Rectal smooth muscle tissue (tissue), 1 donor: ENCODE data around the gene NEK1.

Experiments used
- H3K27ac ChIP-seq: one replicate; pipeline ENCODE4 v1.7.0; 2013; ENCODE audit warnings: low read depth, low read length, inconsistent platforms
- H3K27me3 ChIP-seq: one replicate; pipeline ENCODE4 v1.7.0; 2013; ENCODE audit warnings: low read length; ENCODE audit not compliant: control insufficient read depth, insufficient read depth
- H3K36me3 ChIP-seq: one replicate; pipeline ENCODE4 v1.7.0; 2013; ENCODE audit warnings: low read length; ENCODE audit not compliant: control insufficient read depth, insufficient read depth
- H3K4me1 ChIP-seq: one replicate; pipeline ENCODE4 v1.7.0; 2013; ENCODE audit warnings: low read length; ENCODE audit not compliant: control insufficient read depth, insufficient read depth
- H3K4me3 ChIP-seq: one replicate; pipeline ENCODE4 v1.7.0; 2013; ENCODE audit warnings: low read length
- H3K9ac ChIP-seq: one replicate; pipeline ENCODE4 v1.7.0; 2013; ENCODE audit warnings: low read length

Gene NEK1

GRCh38 chr4:169417629-169418282, 194.6 kb downstream of the NEK1 start:
- no peak overlapping the region for H3K9ac ChIP-seq
- H3K4me1 ChIP-seq: no peaks in the 10 kb centered on the region
- H3K27ac ChIP-seq: no peak overlapping the region
- H3K4me3 ChIP-seq: no peak overlapping the region
- no peaks in the 10 kb centered on the region for H3K27me3 ChIP-seq
- no peaks in the 10 kb centered on the region for H3K36me3 ChIP-seq

- no peak overlapping the region for H3K27ac ChIP-seq
- H3K4me3 ChIP-seq: no peak overlapping the region
- H3K36me3 ChIP-seq: no peaks in the 10 kb centered on the region
- no peak overlapping the region for H3K9ac ChIP-seq
- H3K4me1 ChIP-seq: no peaks in the 10 kb centered on the region
- H3K27me3 ChIP-seq: no peaks in the 10 kb centered on the region
Measured at GRCh38 chr4:169416997-169417396, 195.4 kb downstream of the NEK1 start.

DNA sequence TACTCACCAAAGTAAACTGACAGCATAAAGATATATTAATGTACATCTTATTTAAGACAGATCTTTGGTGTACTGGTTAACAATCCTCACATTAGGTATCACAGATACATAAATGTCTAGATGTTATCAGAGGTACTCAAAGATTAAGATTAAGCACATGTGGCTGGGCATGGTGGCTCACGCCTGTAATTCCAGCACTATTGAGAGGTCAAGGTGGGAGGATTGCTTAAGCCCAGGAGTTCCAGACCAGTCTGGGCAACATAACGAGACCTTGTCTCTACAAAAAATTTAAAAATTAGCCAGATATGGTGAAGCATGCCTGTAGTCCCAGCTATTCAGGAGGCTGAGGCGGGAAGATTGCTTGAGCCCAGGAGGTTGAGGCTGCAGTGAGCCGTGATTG, 195.9 kb downstream of the NEK1 start:
- Histone ChIP-seq H3K4me1 (no peaks in the 10 kb centered on the region), H3K9ac (no peak overlapping the region), H3K4me3 (no peak overlapping the region), H3K27me3 (no peaks in the 10 kb centered on the region), H3K36me3 (no peaks in the 10 kb centered on the region), H3K27ac (no peak overlapping the region)

DNA sequence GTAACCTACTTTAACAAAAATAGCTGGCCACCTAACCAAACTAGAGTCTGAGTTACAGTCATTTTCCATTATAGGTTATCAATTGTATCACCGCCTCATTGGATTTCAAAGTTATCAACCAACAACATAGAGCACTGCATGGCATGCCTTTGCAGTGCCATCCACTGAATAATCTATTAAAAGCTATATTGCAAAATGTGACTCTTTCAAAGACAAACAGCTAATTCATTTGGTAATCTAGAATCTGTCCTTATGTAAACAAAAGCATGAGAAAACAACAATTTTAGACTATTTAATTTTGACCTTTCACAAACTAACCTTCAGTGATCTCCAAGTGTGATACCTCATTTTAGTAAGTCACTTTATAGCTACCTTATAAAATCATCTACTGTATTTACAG, 197.5 kb downstream of the NEK1 start:
- H3K36me3 ChIP-seq: no peaks in the 10 kb centered on the region
- H3K27me3 ChIP-seq: no peaks in the 10 kb centered on the region
- H3K9ac ChIP-seq: no peak overlapping the region
- no peak overlapping the region for H3K4me3 ChIP-seq
- no peak overlapping the region for H3K27ac ChIP-seq
- H3K4me1 ChIP-seq: no peaks in the 10 kb centered on the region

- H3K4me3 ChIP-seq: no peak overlapping the region
- no peaks in the 10 kb centered on the region for H3K27me3 ChIP-seq
- no peaks in the 10 kb centered on the region for H3K4me1 ChIP-seq
- H3K27ac ChIP-seq: no peak overlapping the region
- no peaks in the 10 kb centered on the region for H3K36me3 ChIP-seq
- no peak overlapping the region for H3K9ac ChIP-seq
Measured at GRCh38 chr4:169412046-169412445, 200.3 kb downstream of the NEK1 start.

- H3K4me1 ChIP-seq: no peaks in the 10 kb centered on the region
- H3K27me3 ChIP-seq: no peaks in the 10 kb centered on the region
- no peak overlapping the region for H3K4me3 ChIP-seq
- H3K9ac ChIP-seq: no peak overlapping the region
- H3K27ac ChIP-seq: no peak overlapping the region
- no peaks in the 10 kb centered on the region for H3K36me3 ChIP-seq
Measured at GRCh38 chr4:169410839-169411770, 201.3 kb downstream of the NEK1 start.

DNA sequence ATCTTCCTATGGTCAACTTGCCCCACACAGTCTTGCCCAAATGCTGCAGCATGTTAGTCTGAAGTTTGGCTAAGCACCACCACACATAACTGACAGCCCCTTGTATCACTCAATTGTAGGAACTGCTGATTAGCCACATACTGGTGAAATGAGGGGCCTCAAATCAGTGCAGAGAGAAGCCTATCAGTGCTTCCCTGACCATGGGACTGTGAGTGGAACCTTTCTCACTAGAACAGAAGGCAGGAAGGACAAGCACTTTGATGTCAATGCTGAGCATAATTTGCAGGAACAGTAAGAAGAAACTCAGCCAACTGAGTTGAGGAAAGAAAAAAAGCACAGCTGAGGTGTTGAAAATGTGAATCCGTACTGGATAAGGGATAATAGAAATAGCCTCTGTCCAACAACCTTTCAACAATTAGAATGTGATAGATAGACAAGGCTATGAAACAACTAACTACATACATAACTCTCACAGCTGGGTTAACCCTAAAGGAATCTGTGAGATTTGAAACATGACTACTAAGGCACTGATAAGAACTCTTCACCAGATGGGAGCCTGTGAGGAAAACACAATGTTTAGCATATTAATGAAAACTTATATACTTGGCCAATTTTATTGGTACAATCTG, 205.1 kb downstream of the NEK1 start:
- Histone ChIP-seq H3K9ac (no peak overlapping the region), H3K4me3 (no peak overlapping the region), H3K27ac (no peak overlapping the region), H3K36me3 (no peaks in the 10 kb centered on the region), H3K27me3 (no peaks in the 10 kb centered on the region), H3K4me1 (no peaks in the 10 kb centered on the region)

DNA sequence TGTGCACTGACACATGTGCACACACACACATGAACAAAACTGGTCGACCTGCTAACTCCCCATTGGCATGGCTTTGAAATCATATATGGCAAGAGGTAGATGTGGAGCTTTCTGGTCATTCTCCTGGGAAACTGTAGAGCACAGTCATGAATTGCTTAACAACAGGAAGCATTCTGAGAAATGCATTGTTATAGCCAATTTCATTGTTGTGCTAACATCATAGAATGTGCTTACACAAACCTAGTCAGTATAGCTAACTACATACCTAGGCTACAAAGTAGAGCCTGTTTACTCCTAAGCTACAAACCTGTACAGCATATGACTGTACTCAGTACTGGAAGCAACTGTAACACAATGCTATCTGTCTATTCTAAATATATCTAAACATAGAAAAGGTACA, 207.4 kb downstream of the NEK1 start:
- Histone ChIP-seq H3K27me3 (no peaks in the 10 kb centered on the region), H3K36me3 (no peaks in the 10 kb centered on the region), H3K27ac (no peak overlapping the region), H3K4me1 (no peaks in the 10 kb centered on the region), H3K9ac (no peak overlapping the region), H3K4me3 (no peak overlapping the region)

DNA sequence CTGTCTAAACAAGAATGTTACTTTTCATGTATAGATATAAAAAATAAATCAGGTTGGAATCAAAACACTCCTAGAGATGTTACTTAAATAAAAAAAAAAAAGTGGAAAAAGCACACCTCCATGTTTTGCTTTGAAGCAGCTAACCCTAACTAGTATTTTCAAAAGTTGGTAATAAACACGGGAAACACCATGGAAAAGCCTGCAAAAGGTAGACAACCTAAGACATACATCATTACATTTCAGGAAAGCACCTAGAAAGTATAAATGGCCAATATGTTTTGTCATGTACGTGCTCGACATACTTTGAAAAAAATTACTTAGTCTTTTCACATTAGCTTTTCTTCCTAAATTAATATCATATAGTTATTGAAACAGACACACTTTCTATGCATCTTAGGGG, 211.6 kb downstream of the NEK1 start:
- Histone ChIP-seq H3K9ac (no peak overlapping the region), H3K36me3 (no peaks in the 10 kb centered on the region), H3K4me3 (no peak overlapping the region), H3K27me3 (no peaks in the 10 kb centered on the region), H3K27ac (no peak overlapping the region), H3K4me1 (no peaks in the 10 kb centered on the region)

- H3K27ac ChIP-seq: no peak overlapping the region
- no peak overlapping the region for H3K4me3 ChIP-seq
Measured at GRCh38 chr4:169399976-169400767, 212.2 kb downstream of the NEK1 start.

DNA sequence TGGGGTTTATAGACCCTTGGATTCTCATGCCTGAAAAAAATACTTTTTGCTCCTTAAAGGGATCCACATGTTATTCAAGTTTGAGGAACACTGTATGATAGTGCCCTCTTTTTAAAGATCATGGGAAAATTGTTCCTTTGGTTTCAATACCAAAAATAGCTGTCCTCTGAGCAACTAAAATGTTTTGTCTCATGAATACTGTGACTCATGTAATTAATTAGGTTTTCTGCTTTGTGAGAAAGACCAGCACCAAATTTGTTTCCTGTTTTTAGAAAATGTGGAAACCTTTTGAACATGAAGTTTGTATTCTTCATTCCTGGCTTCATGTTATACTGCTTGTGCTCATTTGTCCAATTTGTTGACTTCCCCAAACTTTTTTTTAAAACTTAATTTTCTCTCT, 214.1 kb downstream of the NEK1 start:
- Histone ChIP-seq H3K9ac (no peak overlapping the region), H3K36me3 (no peaks in the 10 kb centered on the region), H3K4me3 (no peak overlapping the region), H3K27me3 (no peaks in the 10 kb centered on the region), H3K4me1 (no peaks in the 10 kb centered on the region), H3K27ac (no peak overlapping the region)

More at GRCh38 chr4:169399976-169400767, 212.2 kb downstream of the NEK1 start:
- Histone ChIP-seq H3K36me3 (no peaks in the 10 kb centered on the region), H3K9ac (no peak overlapping the region), H3K27me3 (no peaks in the 10 kb centered on the region), H3K4me1 (no peaks in the 10 kb centered on the region)

- H3K27me3 ChIP-seq: no peaks in the 10 kb centered on the region
- H3K27ac ChIP-seq: no peak overlapping the region
- H3K36me3 ChIP-seq: no peaks in the 10 kb centered on the region
- no peak overlapping the region for H3K4me3 ChIP-seq
- H3K9ac ChIP-seq: no peak overlapping the region
- H3K4me1 ChIP-seq: no peaks in the 10 kb centered on the region
Measured at GRCh38 chr4:169397762-169398161, 214.6 kb downstream of the NEK1 start.
